ENCODE results near the gene CACNA1H.
"Not testable (repeated sequence)": the region's sequence is repeated elsewhere in the genome, so short reads cannot be mapped to it uniquely, and the experiment has no call there.

DNA sequence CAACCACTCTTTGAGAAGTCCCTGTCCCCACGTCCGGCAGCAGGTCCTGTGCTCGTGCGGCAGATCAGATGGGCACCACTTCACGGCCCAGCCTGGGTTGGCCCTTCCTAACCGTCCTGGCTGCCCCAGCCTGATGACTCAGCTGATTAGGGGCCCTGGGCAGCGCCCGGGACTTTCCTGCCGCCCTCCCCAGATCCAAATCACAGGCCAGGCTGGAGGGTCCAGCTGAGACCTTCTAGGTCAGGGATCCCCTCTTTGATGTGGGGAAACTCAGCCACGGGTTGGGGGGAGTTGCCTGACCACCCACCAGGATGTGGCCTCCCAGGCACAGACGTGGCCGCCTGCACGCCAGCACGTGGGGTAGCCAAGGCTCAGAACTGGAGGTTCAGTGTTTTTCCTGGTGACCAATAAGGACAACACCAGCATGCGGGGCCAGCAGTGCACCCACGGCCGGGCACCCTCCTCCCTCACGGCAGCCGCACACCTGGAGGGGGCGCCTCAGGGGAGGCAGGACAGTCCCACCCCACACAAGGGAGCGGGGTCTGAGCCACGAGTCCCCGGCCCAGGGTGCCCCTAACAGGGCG lies 72.9 kb downstream of the CACNA1H start:
- TF ChIP-seq, protein P1, sequence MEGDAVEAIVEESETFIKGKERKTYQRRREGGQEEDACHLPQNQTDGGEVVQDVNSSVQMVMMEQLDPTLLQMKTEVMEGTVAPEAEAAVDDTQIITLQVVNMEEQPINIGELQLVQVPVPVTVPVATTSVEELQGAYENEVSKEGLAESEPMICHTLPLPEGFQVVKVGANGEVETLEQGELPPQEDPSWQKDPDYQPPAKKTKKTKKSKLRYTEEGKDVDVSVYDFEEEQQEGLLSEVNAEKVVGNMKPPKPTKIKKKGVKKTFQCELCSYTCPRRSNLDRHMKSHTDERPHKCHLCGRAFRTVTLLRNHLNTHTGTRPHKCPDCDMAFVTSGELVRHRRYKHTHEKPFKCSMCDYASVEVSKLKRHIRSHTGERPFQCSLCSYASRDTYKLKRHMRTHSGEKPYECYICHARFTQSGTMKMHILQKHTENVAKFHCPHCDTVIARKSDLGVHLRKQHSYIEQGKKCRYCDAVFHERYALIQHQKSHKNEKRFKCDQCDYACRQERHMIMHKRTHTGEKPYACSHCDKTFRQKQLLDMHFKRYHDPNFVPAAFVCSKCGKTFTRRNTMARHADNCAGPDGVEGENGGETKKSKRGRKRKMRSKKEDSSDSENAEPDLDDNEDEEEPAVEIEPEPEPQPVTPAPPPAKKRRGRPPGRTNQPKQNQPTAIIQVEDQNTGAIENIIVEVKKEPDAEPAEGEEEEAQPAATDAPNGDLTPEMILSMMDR (IDR thresholded peaks at IDR 0.05) = not testable (repeated sequence)
- peak in 1 of 2 donors; percentile 39 for TF ChIP-seq POLR2AphosphoS5 (IDR thresholded peaks at IDR 0.05)
- not testable (repeated sequence) for TF ChIP-seq POLR2A (IDR thresholded peaks at IDR 0.05; ENCODE audit: low read depth); EP300 (IDR thresholded peaks at IDR 0.05)
